GM19455 (cell line): ENCODE data around the gene PRSS38.
"Not testable (repeated sequence)": the region's sequence is repeated elsewhere in the genome, so short reads cannot be mapped to it uniquely, and the experiment has no call there.

ENCODE experiments used
- ATAC-seq: cut with Tn5 transposase; IDR thresholded peaks from one replicate; pipeline ENCODE4 v1.9.1; 2021; ENCODE audit not compliant: unreplicated experiment

The PRSS38 gene

DNA sequence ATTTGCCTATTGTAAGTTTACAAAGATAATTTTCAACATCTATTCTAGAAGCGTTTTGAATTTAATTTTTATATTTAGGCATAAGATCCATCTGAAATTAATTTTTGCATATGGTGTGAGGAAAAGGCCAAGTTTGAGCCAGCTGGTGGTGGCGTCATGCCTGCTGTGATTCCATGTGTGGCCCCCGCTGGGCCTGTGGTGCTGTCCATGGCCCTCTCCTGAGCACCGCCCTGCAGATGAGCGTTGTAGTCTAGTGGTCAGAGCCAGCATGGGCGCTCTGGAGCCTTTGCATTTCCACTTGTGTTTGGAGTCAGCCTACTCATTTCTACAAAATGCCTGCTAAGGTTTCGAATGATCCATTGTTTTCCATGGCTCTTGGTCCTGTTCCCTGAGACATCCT lies 22.7 kb downstream of the PRSS38 start:
- ATAC-seq, result no peak

DNA sequence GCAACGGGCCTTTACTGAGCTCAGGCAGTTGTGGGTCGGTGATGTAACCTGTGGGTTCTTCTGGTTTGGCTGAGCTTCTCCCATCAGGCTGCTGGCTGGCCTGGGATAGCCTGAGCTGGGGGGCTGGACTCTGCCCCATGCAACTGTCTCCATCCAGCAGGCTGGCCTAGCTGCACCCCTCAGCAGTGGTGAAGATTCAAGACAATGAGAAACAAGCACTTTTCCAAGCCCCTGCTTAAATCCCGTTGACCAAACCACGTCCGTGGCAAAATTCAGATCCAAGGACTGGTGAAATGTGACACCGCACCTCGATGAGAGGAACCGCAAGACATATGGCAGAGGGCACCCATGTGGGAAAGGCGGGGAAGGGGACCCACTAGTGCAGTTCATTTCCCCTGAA lies 25.6 kb downstream of the PRSS38 start:
- ATAC-seq, result no peak

DNA sequence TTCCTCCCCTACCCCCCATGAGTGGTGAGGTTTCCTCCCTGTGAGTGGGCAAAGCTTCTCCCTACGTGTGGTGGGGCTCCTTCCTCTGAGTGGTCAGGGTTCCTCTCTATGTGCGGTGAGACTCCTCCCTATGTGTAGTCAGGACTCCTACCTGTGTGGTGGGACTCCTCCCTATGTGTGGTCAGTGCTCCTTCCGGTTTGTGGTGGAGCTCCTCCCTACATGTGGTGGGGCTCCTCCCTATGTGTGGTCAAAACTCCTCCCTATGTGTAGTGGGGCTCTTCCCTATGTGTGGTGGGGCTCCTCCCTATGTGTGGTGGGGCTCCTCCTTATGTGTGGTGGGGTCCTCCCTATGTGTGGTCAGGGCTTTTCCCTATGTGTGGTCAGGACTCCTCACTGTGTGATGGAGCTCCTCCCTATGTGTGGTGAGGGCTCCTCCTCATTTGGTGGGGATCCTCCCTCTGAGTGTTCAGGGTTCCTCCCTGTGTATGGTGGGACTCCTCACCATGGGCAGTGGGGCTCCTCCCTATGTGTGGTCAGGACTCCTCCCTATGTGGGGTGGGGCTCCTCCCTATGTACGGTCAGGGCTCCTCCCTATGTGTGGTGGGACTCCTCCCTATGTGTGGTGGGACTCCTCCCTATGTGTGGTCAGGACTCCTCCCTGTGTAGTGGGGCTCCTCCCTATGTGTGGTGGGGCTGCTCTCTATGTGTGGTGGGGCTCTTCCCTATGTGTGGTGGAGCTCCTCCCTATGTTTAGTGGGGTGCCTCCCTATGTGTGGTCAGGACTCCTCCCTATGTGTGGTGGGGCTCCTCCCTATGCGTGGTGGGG lies 29.1 kb downstream of the PRSS38 start:
- no peak for ATAC-seq

DNA sequence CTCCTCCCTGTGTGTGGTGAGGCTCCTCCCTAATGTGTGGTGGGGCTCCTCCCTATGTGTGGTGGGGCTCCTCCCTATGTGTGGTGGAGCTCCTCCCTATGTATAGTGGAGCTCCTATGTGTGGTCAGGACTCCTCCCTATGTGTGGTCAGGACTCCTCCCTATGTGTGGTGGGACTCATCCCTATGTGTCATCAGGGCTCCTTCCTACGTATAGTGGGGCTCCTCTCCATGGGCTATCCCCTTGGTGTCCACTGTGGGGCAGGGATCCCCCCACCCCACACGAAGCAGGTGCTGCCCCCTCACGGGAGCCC lies 29.6 kb downstream of the PRSS38 start:
- ATAC-seq, result no peak

DNA sequence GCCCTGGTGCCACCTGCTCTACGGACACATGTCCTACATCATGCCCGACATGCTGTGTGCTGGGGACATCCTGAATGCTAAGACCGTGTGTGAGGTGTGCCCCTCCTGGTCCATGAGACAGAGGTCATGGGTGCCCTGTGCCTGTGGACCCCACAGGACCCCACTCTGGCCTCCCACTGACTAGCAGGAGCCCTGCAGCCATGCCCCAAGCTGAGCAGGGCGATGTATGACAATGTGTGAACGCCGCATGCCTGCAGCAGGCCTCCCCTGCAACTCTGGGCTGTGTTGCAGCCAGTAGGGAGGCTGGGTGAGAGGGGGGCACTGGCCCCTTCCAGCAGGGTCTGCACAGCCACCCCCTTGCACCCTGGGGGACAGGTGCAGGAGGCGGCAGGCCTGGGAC lies 30.0 kb downstream of the PRSS38 start:
- ATAC-seq, result no peak

DNA sequence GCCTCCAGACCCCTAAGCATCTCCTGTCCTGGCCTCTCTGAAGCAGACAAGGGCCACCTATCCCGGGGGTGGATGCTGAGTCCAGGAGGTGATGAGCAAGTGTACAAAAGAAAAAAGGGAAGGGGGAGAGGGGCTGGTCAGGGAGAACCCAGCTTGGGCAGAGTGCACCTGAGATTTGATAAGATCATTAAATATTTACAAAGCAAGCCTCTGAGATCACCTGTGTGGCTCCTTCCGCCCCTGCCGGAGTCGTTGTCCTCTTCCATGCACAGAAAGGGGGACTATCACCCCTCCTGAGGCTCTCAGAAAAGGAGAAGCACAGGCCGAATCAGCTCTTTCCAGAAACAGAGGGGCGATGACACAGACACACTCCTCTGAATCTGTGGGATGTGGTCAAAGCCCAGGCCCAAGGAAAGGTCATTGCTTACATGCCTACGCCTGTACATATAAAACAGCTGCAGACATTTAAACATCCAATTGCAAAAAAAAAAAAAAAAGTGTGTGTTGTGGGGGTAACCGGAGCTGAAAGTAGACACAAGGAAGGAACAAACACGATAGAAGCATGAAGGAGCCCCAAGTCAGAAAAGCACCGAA lies 30.9 kb downstream of the PRSS38 start:
- ATAC-seq, result no peak

DNA sequence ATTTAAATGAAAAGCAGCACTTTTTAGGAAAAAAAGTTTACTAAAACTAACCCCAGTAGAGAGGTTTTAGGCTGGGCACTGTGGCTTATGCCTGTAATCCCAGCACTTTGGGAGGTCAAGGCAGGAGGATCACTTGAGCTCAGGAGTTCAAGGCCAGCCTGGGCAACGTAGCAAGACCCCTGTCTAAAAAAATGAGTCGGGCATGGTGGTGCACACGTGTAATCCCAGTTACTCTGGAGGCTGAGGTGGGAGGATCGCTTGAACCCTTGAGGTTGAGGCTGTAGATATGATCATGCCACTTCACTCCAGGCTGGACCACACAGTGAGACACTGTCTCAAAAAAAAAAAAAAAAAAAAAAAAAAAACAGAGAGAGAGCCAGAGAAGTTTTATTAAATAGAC lies 31.6 kb downstream of the PRSS38 start:
- not testable (repeated sequence) for ATAC-seq

DNA sequence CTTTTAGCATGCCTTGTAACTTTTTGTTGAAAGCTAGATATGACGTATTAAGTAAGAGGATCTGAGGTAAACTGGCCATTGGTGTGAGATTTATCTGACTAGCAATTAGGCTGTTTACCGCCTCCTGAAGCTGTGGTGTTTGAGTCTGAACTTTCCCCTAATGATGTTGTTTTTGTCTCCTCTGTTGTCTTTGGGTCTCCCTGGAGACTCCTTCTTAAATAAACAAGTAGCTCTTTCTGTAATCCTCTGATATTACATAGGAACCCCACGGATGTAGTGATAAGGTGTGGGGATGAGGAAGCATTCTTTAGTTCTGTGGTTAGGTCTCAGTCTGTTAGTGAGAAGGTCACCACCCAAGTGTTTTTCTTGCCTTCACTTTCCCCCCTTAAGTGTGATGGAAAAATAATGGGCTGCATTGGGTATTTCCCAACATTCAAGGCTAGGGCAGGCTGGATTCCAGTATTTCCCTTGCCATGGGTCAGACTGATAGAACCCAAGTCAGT lies 33.0 kb downstream of the PRSS38 start:
- ATAC-seq, result no peak

DNA sequence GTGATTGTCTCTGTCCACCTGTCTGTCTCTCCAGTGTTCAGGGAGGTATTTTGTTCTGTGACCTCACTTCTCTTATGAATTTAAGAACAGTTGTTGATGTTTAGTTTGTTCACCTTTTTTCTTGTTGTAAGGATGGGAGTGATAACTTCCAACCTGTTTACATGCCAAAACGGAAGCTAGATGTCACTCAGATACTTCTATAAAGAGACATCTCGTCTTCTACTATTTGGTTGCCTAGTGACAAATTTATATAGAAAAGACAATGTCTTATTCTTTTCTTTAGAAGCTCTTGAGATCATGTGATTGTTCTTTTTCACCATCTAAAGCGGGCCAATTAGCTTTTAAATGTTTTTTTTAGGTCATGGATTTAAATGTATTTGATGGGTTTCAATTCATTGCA lies 33.8 kb downstream of the PRSS38 start:
- ATAC-seq, result no peak

DNA sequence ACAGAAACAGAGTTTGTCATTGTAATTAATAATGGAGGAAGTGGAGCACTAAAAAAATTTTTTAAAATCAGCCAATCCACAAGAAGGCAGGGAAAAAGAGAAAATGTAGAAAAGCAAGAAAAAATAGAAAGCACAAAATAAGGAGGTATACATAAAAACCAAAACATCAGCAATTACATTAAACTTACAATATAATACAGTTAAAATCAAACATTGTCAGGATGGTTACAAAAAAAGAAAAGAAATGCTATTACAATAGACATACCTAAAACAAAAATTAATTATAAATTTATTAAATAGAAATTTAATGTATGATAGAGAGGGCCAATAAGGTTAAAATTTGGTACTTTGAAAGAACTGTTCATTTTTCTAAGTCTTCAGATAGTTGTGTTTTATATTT lies 38.7 kb downstream of the PRSS38 start:
- no peak for ATAC-seq

DNA sequence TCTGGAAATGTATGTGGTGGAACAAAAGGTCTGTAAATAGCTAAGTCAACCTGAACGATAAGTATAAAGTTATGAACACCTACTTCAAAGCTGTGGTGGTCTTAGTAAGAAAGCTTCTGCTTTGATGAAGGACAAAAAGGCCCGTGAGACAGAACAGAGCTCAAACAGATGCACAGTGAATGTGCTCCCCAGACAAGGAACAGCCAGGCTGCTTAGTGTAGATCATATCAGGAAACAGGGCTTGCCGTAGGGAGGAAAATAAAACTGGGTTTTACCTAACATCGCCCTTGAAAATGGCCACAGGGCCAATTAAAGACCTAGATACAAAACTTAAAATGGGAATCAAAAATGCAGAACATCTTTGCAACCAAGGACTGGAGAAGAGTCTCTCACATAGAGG lies 40.2 kb downstream of the PRSS38 start:
- no peak for ATAC-seq

DNA sequence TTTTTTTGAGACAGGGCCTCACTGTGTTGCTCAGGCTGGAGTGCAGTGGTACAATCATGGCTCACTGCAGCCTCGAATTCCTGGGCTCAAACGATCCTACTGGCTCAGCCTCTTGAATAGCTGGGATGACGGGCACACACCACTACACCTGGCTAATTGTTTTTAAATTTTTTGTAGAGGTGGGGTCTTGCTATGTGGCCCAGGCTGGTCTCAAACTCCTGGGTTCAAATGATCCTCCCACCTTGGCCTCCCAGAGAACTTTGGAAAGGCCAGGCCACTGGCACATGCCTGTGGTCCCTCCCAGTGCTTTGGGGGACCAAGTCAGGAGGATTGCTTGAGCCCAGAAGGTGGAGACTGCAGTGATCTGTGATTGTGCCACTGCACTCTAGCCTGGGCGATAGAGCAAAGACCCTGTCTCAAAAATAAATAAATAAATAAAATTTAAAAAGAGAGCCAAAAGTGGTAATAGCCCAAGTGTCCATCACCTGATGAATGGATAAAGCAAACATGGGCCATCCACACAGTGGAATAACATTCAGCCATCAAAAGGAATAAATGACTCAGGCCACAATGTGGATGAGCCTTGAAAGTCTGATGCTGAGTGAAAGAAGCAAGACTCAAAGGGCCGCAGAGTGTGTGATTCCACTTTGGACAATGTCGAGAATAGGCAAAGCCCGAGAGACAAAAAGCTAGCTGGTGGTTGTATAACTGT lies 40.8 kb downstream of the PRSS38 start:
- no peak for ATAC-seq

DNA sequence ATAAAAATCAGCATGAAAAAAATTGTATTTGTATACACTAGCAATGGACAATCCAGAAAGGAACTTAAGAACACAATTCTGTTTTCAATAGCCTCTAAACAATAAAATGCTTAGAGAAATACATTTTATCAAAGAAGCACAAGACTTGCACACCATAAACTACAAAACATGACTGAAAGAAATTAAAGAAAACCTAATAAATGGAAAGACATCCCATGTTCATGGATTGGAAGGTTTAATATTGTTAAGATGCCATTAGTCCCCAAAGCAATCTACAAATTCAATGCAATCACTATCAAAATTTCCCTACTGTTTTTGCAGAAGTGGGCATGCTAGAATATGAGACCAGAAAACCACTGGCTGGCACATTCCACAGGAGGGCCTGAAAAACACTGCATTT lies 49.4 kb downstream of the PRSS38 start:
- no peak for ATAC-seq

DNA sequence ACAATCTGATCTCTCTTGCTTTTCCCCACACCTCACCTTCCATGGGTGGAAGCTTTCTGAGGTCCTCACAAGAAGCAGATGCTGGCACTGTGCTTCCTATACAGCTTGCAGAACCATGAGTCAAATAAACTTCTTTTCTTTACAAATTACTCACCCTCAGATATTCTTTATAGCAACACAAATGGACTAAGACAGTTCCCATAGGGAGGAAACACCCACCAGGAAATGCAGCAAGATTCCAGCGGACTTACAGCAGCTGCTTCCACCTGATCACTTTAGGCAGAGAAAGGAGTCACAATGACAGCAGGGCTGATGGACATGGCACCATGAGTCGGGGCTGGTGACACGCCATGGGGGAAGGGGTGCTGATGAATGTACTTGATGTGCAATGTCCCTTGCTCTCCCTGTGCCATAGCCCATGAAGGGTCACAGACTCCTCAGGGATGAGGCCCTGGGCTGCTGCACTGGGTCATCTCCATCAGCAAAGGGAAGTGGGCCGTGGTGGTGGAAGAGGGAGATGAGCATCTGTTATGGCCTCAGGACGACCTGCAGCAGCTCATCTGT lies 53.9 kb downstream of the PRSS38 start:
- ATAC-seq, result no peak

DNA sequence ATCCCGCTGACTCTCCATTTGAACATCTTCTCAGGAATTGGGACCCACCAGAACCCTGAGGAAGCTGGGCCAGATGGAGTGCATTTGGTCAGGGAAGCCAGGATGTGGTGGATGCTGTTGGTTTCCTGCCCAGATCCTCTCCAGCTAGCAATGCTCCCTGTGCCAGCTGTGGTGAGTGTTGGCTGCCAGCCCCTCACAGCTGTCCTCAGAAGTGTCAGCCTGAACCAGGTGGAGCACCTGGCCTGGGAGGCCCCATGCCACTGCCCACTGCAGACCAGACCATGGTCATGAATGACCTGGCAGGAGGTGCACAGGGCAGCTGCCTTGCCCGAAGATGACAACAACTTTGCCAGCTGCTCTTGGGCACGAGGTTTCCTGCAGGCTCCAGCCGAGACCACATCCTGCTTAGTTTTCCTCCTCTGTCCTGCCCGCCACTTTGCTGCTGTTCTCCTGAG lies 54.4 kb downstream of the PRSS38 start:
- ATAC-seq, result no peak

DNA sequence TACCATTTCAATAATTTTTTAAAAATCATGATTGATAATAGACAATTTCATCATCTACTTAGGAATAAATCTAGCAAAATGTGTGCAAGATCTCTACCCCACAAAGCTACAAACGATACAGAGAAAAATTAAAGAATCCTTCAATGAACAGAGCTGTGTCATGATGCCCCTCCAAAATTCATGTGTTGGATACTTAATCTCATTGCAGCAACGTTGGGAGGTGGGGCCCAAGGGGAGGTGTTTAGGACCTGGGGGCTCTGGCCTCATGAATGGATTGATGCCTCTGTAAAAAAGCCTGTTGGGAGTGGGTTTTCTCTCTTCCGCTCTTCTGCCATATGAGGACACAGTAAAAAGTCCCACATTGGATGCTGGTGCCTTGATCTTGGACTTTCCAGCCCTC lies 54.9 kb downstream of the PRSS38 start:
- ATAC-seq, result no peak

DNA sequence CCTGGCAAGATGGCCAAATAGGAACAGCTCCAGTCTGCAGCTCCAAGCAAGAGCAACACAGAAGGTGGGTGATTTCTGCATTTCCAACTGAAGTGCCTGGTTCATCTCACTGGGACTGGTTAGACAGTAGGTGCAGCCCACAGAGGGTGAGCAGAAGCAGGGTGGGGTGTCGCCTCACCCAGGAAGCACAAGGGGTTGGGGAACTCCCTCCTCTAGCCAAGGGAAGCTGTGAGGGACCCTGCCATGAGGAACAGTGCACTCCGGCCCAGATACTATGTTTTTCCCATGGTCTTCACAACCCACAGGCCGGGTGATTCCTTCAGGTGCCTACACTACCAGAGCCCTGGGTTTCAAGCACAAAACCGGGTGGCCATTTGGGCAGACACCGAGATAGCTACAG lies 56.4 kb downstream of the PRSS38 start:
- not testable (repeated sequence) for ATAC-seq

DNA sequence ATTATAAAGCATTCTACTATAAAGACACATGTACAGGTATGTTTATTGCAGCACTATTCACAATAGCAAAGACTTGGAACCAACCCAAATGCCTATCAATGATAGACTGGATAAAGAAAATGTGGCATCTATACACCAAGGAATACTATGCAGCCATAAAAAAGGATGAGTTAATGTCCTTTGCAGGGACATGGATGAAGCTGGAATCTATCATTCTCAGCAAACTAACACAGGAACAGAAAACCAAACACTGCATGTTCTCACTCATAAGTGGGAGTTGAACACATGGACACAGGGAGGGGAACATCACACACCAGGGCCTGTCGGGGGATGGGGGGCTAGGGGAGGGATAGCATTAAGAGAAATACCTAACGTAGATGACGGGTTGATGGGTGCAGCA lies 62.3 kb downstream of the PRSS38 start:
- ATAC-seq, result not testable (repeated sequence)

DNA sequence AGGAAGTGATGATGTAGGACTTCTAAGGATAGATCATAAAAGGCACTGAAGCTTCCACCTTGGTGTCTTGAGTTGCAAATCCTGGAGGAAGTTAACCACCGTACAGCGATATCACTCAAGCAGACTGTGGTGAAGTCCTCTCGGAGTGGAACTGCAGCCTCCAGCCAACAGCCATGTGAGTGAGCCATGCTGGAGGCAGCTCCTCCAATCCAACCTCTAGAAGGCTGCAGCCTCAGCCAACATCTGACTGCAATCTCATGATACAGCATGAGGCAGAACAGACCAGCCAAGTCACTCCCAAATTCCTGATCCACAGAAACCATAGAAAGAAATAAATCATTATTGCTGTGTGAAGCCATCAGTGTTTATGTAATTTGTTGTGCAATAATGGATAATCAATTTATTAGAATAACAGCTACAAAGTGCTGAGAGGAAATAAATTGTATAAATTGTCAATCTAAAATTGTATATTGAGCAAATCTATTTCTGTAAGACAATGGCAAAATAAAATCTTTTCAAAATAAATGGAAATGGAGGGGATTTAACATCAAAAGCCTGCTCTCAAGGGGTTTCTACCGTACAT lies 65.0 kb downstream of the PRSS38 start:
- no peak for ATAC-seq

DNA sequence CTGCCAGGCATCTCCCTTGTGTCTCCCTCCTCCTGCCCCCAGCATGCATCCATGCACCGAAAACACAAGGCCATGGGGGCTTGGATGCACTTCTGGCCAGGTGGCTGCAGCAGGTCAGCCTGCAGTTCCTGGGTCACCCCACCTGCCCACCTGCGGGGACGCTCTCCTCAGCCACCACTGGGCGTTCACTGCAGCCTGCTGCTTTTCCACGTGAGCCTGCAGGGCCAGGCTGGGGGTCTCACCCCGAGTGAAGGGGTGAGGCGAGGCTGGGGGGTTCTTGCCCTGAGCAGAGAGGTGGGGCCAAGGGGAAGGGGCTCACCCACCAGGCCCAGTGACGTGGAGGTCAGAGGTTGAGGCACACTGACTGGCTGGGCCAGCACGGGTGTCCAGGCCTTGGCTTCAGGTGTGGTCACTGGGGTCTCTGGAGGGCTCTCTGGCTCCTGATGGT lies 67.6 kb downstream of the PRSS38 start:
- ATAC-seq, result no peak

DNA sequence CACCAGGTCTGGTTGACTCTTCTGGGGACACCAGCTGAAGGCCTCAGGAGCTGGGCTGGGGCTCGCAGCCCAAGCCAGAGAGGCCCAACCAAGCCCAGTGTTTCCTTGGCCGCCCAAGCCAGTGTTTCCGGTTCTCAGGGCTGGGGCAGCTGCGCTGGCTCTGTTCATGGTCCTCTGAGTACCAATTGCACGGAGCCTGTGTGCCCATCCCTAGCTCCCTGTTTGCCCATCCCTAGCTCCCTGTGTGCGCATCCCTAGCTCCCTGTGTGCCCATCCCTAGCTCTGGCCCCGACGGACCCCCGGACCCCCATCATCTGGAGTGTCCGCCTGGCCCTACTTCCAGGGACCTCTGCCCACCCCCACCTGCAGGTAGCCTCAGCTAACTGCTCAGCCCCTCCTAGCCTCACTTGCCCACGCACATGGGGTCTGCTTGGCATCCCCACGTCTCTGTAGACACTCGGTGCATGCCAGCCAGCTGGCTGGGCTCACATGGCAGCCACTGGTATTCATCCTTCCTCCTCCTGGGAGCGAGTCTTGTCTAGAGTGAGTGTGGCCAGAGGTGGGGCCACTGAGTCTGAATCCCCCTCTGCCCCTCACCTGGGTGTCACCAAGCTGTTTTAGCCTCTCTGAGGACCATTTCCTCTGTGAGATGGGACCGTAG lies 68.3 kb downstream of the PRSS38 start:
- ATAC-seq, result no peak
